SU-DHL-6 (cell line): ENCODE data around the gene OAS1.

Experiments used
- EZH2phosphoT487 ChIP-seq: fragments of 200-600 bp; sonication (generic), shearing (Covaris generic); conservative IDR thresholded peaks from 2 replicates; pipeline ENCODE4 v1.6.1; 2018; ENCODE audit warnings: mild to moderate bottlenecking, antibody characterized with exemption, low read length, moderate library complexity, mixed read lengths
- TF ChIP-seq, protein P1 (sequence below): fragments of 200-600 bp; sonication (generic); IDR thresholded peaks from one replicate; pipeline ENCODE4 v1.5.1; 2017; ENCODE audit warnings: antibody characterized with exemption, mild to moderate bottlenecking, low read length, moderate library complexity; ENCODE audit not compliant: insufficient read depth, poor library complexity, severe bottlenecking

DNA sequence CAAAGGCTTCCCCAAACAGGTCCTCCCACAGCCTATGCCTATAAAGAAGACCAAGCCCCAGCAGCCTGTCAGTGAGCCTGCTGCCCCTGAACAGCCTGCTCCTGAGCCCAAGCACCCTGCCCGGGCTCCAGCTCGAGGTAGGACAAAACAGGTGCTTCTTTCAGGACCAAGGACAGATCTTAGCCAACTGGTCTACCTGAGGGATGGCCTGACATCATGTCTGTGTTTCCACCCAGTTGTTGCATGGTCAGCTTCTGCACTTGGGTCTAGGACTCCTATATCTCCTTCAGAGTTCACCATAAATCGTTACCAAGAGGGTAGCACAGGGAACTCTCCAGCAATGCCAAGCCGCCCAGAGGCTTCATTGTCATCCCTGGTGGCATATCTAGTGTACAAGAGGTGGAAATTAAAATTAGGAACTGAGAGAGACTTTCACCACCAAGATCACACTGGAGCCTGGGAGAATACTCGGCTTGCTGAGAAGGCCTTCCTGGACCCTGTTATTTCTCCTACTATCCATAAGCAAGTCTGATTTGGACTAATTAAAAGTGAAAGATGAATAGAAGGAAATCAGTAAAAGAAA is 38.2 kb upstream of the OAS1 start:
- TF ChIP-seq, protein P1, sequence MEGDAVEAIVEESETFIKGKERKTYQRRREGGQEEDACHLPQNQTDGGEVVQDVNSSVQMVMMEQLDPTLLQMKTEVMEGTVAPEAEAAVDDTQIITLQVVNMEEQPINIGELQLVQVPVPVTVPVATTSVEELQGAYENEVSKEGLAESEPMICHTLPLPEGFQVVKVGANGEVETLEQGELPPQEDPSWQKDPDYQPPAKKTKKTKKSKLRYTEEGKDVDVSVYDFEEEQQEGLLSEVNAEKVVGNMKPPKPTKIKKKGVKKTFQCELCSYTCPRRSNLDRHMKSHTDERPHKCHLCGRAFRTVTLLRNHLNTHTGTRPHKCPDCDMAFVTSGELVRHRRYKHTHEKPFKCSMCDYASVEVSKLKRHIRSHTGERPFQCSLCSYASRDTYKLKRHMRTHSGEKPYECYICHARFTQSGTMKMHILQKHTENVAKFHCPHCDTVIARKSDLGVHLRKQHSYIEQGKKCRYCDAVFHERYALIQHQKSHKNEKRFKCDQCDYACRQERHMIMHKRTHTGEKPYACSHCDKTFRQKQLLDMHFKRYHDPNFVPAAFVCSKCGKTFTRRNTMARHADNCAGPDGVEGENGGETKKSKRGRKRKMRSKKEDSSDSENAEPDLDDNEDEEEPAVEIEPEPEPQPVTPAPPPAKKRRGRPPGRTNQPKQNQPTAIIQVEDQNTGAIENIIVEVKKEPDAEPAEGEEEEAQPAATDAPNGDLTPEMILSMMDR: no peak
- TF ChIP-seq EZH2phosphoT487: no peak
